HCT116 (cell line): ENCODE measurements around the gene MYLK. TPM values are rescaled to one million over a fixed set of nuclear protein-coding genes. Genes with fewer than 3 reads are reported as not detected.

Experiments used
- ATAC-seq: fragments of 200-7000 bp; cut with Tn5 transposase; 2 replicates; pipeline ENCODE4 v1.9.1; 2020; ENCODE audit warnings: mild to moderate bottlenecking, moderate library complexity
- BruUV-seq: library from RNA; stranded (reverse); fragments of 400-500 nt; replicated peaks from 2 replicates; lab custom pipeline; 2021; lab: Mats Ljungman, UMichigan
- CTCF ChIA-PET: fragments of 300-600 bp; sonication (Branson Sonifier 250); formaldehyde crosslinking; loops from one replicate; lab custom pipeline; 2021; ENCODE audit warnings: antibody characterized with exemption; lab: Charles Lee
- POLR2A ChIA-PET: fragments of 300-600, 350-600 bp; sonication (Branson Sonifier 250); formaldehyde crosslinking; loops from one replicate; lab custom pipeline; 2021; ENCODE audit warnings: antibody characterized with exemption; lab: Charles Lee
- RAD21 ChIA-PET, 2 experiments: fragments of 300-600 bp; sonication (Branson Sonifier 250); formaldehyde crosslinking; loops; one replicate each; lab custom pipeline; 2023; ENCODE audit warnings: low total read pairs in 2 of 2; ENCODE audit not compliant: uncharacterized antibody in 2 of 2, unreplicated experiment in 2 of 2, low non-redundant PET in 1 of 2; lab: Charles Lee
- DNase-seq: peaks from one replicate; pipeline ENCODE4 v3.0.0-alpha.2; 2010; ENCODE audit warnings: low read depth, low spot score
- H2AFZ ChIP-seq: fragments of 200-600 bp; shearing (Covaris generic), sonication (generic); 2 replicates; pipeline ENCODE4 v1.6.1; 2017; ENCODE audit warnings: low read depth, mixed run types, mixed read lengths, antibody characterized with exemption, low read length; ENCODE audit not compliant: poor library complexity, severe bottlenecking
- H3K27ac ChIP-seq: 2 replicates; pipeline ENCODE4 v1.5.1; 2012; ENCODE audit warnings: low read depth, low read length
- H3K27me3 ChIP-seq: fragments of 200-600 bp; sonication (generic); 2 replicates; pipeline ENCODE4 v1.6.1; 2016; ENCODE audit warnings: mixed run types, low read length, mixed read lengths; ENCODE audit not compliant: insufficient read depth
- H3K36me3 ChIP-seq, 2 experiments: fragments of 200-500 bp in 1 of 2; fragments of 200-600 bp in 1 of 2; sonication (Bioruptor generic) in 1 of 2; sonication (generic) in 1 of 2; 2 replicates each; pipeline versions ENCODE4 v1.5.1 to v1.6.1; 2014 to 2016; ENCODE audit warnings: low read length in 2 of 2, inconsistent platforms in 1 of 2, mixed read lengths in 1 of 2, mixed run types in 1 of 2; ENCODE audit not compliant: insufficient read depth in 2 of 2, control insufficient read depth in 1 of 2
- H3K4me1 ChIP-seq, 2 experiments: fragments of 200-600 bp in 1 of 2; sonication (generic) in 1 of 2; 2 replicates each; pipeline versions ENCODE4 v1.5.1 to v1.6.1; 2012 to 2017; ENCODE audit warnings: low read length in 2 of 2, inconsistent platforms in 1 of 2, mild to moderate bottlenecking in 1 of 2, mixed read lengths in 1 of 2, mixed run types in 1 of 2, moderate library complexity in 1 of 2; ENCODE audit not compliant: insufficient read depth in 2 of 2, control insufficient read depth in 1 of 2
- H3K4me2 ChIP-seq: fragments of 200-600 bp; sonication (generic); 2 replicates; pipeline ENCODE4 v1.6.1; 2017; ENCODE audit warnings: mixed run types, low read length, mixed read lengths
- H3K4me3 ChIP-seq, 2 experiments: fragments of 200-600 bp in 1 of 2; sonication (generic) in 1 of 2; replicated peaks in 1 of 2; 2 replicates each; pipeline ENCODE4 v1.5.1; 2011 to 2016; ENCODE audit warnings: low read length in 2 of 2, control low read depth in 1 of 2, low read depth in 1 of 2, mild to moderate bottlenecking in 1 of 2, mixed read lengths in 1 of 2, mixed run types in 1 of 2
- H3K79me2 ChIP-seq: fragments of 200-600 bp; sonication (generic); 2 replicates; pipeline ENCODE4 v1.6.1; 2017; ENCODE audit warnings: mild to moderate bottlenecking, mixed run types, low read length, moderate library complexity, mixed read lengths; ENCODE audit not compliant: insufficient read depth
- H3K9ac ChIP-seq: fragments of 200-600 bp; sonication (generic); 2 replicates; pipeline ENCODE4 v1.6.1; 2016; ENCODE audit warnings: low read length, mixed read lengths
- H3K9me2 ChIP-seq: fragments of 200-600 bp; sonication (generic), shearing (Covaris generic); 2 replicates; pipeline ENCODE4 v1.6.1; 2017; ENCODE audit warnings: mixed run types, mild to moderate bottlenecking, moderate library complexity; ENCODE audit not compliant: insufficient read depth
- H3K9me3 ChIP-seq, 2 experiments: fragments of 200-500 bp in 1 of 2; fragments of 200-600 bp in 1 of 2; sonication (Bioruptor generic) in 1 of 2; sonication (generic) in 1 of 2; 2 replicates each; pipeline ENCODE4 v1.6.1; 2014 to 2017; ENCODE audit warnings: low read length in 2 of 2, mixed read lengths in 2 of 2, inconsistent platforms in 1 of 2, low read depth in 1 of 2, mild to moderate bottlenecking in 1 of 2, mixed run types in 1 of 2, moderate library complexity in 1 of 2; ENCODE audit not compliant: control insufficient read depth in 1 of 2, insufficient read depth in 1 of 2
- H4K20me1 ChIP-seq: fragments of 200-600 bp; sonication (generic), shearing (Covaris generic); 2 replicates; pipeline ENCODE4 v1.6.1; 2017; ENCODE audit warnings: mixed run types, mild to moderate bottlenecking, moderate library complexity; ENCODE audit not compliant: insufficient read depth
- CBX3 ChIP-seq: IDR thresholded peaks from 2 replicates; pipeline ENCODE4 v1.6.1; 2012; ENCODE audit warnings: low read depth
- EZH2 ChIP-seq: fragments of 200-600 bp; sonication (generic); IDR thresholded peaks from 2 replicates; pipeline ENCODE4 v1.6.1; 2017; ENCODE audit warnings: antibody characterized with exemption, mixed run types
- FOSL1 ChIP-seq: IDR thresholded peaks from 2 replicates; pipeline ENCODE4 v1.6.1; 2012; ENCODE audit warnings: low read depth
- POLR2A ChIP-seq: IDR thresholded peaks from 2 replicates; pipeline ENCODE4 v1.7.0; 2011; ENCODE audit warnings: borderline replicate concordance; ENCODE audit not compliant: insufficient read depth, insufficient read length; ENCODE audit errors: extremely low read depth
- POLR2AphosphoS5 ChIP-seq: IDR thresholded peaks from 2 replicates; pipeline ENCODE4 v1.6.1; 2011; ENCODE audit warnings: mild to moderate bottlenecking, low read depth, low read length, moderate library complexity
- RAD21 ChIP-seq: IDR thresholded peaks from 2 replicates; pipeline ENCODE4 v1.6.1; 2012; ENCODE audit warnings: low read depth, mild to moderate bottlenecking
- SIN3A ChIP-seq: IDR thresholded peaks from 2 replicates; pipeline ENCODE4 v1.6.1; 2012; ENCODE audit warnings: low read depth
- SP1 ChIP-seq: IDR thresholded peaks from 2 replicates; pipeline ENCODE4 v1.6.1; 2012; ENCODE audit warnings: low read depth
- SRF ChIP-seq: IDR thresholded peaks from 2 replicates; pipeline ENCODE4 v1.6.1; 2012; ENCODE audit warnings: low read depth
- TCF7L2 ChIP-seq: IDR thresholded peaks from 2 replicates; pipeline ENCODE4 v1.7.0; 2011; ENCODE audit warnings: borderline replicate concordance, inconsistent platforms; ENCODE audit not compliant: insufficient read depth, insufficient read length; ENCODE audit errors: extremely low read depth
- ZFX ChIP-seq: fragments of 450-650 bp; IDR thresholded peaks from 2 replicates; pipeline ENCODE4 v1.6.1; 2017
- intact Hi-C: fragments of 100-400 bp; cut with micrococcal nuclease; formaldehyde crosslinking; loops from 2 replicates; pipeline ENCODE4 v1.10.0; 2022
- total RNA-seq: library from RNA; stranded (reverse); gene quantifications from one replicate; pipeline ENCODE4 v1.2.1, GENCODE V29; 2021; ENCODE audit not compliant: unreplicated experiment
- TF ChIP-seq, protein P1 (sequence below): IDR thresholded peaks from 2 replicates; pipeline ENCODE4 v1.6.1; 2011; ENCODE audit warnings: mild to moderate bottlenecking, low read length, moderate library complexity; ENCODE audit not compliant: insufficient replicate concordance; ENCODE audit errors: extremely low read depth
- TF ChIP-seq, protein P2 (sequence below): IDR thresholded peaks from 2 replicates; pipeline ENCODE4 v1.6.1; 2012
- TF ChIP-seq, protein P3 (sequence below): IDR thresholded peaks from 2 replicates; pipeline ENCODE4 v1.6.1; 2012

MYLK gene
- total RNA-seq, 1 experiment from 2014 or later: 3.8 TPM

GRCh38 chr3:123698813-123699212 is 185.3 kb downstream of the MYLK start:
- Histone ChIP-seq H3K27ac (no peak overlapping the region), H4K20me1 (no peaks in the 10 kb centered on the region), H3K4me1 (no peaks in the 10 kb centered on the region), H3K36me3 (no peaks in the 10 kb centered on the region), H2AFZ (no peak overlapping the region), H3K9ac (no peak overlapping the region), H3K9me2 (no peaks in the 10 kb centered on the region), H3K79me2 (no peaks in the 10 kb centered on the region), H3K4me3 (no peak overlapping the region), H3K4me2 (no peak overlapping the region), H3K9me3 (no peaks in the 10 kb centered on the region), H3K27me3 (no peaks in the 10 kb centered on the region)
- no peak for ATAC-seq
- BruUV-seq: no TSS peak
- POLR2A ChIA-PET: no interaction called here
- intact Hi-C loops: no loop called here
- RAD21 ChIA-PET: no interaction called here
- TF ChIP-seq, protein P1, sequence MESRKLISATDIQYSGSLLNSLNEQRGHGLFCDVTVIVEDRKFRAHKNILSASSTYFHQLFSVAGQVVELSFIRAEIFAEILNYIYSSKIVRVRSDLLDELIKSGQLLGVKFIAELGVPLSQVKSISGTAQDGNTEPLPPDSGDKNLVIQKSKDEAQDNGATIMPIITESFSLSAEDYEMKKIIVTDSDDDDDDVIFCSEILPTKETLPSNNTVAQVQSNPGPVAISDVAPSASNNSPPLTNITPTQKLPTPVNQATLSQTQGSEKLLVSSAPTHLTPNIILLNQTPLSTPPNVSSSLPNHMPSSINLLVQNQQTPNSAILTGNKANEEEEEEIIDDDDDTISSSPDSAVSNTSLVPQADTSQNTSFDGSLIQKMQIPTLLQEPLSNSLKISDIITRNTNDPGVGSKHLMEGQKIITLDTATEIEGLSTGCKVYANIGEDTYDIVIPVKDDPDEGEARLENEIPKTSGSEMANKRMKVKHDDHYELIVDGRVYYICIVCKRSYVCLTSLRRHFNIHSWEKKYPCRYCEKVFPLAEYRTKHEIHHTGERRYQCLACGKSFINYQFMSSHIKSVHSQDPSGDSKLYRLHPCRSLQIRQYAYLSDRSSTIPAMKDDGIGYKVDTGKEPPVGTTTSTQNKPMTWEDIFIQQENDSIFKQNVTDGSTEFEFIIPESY: no peak
- TF ChIP-seq EZH2: no peak
- no peak for TF ChIP-seq RAD21
- TF ChIP-seq, protein P2, sequence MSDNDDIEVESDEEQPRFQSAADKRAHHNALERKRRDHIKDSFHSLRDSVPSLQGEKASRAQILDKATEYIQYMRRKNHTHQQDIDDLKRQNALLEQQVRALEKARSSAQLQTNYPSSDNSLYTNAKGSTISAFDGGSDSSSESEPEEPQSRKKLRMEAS: no peak
- no peak for TF ChIP-seq SP1
- TF ChIP-seq SIN3A: no peak
- TF ChIP-seq TCF7L2: no peak
- no peak for TF ChIP-seq POLR2A
- TF ChIP-seq SRF: no peak
- no peak for TF ChIP-seq CBX3
- TF ChIP-seq, protein P3, sequence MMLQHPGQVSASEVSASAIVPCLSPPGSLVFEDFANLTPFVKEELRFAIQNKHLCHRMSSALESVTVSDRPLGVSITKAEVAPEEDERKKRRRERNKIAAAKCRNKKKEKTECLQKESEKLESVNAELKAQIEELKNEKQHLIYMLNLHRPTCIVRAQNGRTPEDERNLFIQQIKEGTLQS: no peak
- TF ChIP-seq FOSL1: no peak
- TF ChIP-seq ZFX: no peak
- TF ChIP-seq POLR2AphosphoS5: no peak
- CTCF ChIA-PET: no interaction called here
- no peak for DNase-seq
